ENCODE results near the gene CFI.

- no peak for TF ChIP-seq POLR2A (IDR thresholded peaks at IDR 0.05)
- no peak for TF ChIP-seq CTCF (IDR thresholded peaks at IDR 0.05)
- no peak for TF ChIP-seq EP300 (IDR thresholded peaks at IDR 0.05)
- no peak for TF ChIP-seq POLR2AphosphoS5 (IDR thresholded peaks at IDR 0.05)
These were observed 2.9 kb downstream of the CFI start for GRCh38 chr4:109798866-109799265.

Measured in suprapubic skin (tissue), 4 donors.